Sigmoid colon (tissue), 4 donors: ENCODE data around the gene EXOC5.

ENCODE experiments used
- EP300 ChIP-seq, 4 donors: sonication (generic); formaldehyde crosslinking; IDR thresholded peaks; one replicate each; pipeline ENCODE4 v1.6.1; 2017; ENCODE audit warnings: antibody characterized with exemption in 4 of 4
- POLR2A ChIP-seq, 2 donors: fragments of 450-650 bp; IDR thresholded peaks; one replicate each; pipeline ENCODE4 v1.6.1; 2016; ENCODE audit warnings: antibody characterized with exemption in 2 of 2, mild to moderate bottlenecking in 2 of 2, moderate library complexity in 2 of 2
- POLR2AphosphoS5 ChIP-seq, 4 donors: sonication (generic); formaldehyde crosslinking; IDR thresholded peaks; one replicate each; pipeline ENCODE4 v1.6.1; 2017; ENCODE audit warnings: antibody characterized with exemption in 4 of 4
- TF ChIP-seq, protein P1 (sequence below), 4 experiments: fragments of 450-650 bp in 3 of 4; fragments of 200-600 bp in 1 of 4; IDR thresholded peaks; one replicate each; pipeline ENCODE4 v1.5.1; 2016 to 2019; ENCODE audit warnings: antibody characterized with exemption in 4 of 4, mild to moderate bottlenecking in 3 of 4, moderate library complexity in 2 of 4

DNA sequence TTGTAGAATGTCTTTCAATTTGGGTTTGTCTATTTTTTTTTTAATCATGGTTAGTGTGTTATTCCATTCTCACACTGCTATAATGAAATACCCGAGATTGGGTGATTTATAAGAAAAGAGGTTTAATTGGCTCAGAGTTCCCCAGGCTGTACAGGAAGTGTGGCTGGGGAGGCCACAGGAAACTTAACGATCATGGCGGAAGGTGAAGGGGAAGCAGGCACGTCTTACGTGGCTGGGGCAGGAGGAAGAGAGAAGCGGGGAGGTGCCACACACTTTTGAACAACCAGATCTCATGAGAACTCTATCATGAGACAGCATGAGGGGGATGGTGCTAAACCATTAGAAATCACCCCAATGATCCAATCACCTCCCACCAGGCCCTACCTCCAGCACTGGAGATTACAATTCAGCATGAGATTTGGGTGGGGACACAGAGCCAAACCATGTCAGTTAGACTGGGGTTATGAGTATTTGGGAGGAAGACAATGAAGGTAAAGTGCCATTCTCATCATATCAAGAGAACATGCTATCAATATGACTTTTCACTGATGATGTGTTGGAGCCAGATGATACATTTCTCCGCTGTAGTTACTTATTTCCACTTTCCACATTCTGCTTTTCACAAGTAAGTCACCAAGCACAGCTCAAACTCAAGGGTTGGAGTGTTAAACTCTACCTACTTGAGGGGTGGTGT is 45.8 kb upstream of the EXOC5 start:
- TF ChIP-seq, protein P1, sequence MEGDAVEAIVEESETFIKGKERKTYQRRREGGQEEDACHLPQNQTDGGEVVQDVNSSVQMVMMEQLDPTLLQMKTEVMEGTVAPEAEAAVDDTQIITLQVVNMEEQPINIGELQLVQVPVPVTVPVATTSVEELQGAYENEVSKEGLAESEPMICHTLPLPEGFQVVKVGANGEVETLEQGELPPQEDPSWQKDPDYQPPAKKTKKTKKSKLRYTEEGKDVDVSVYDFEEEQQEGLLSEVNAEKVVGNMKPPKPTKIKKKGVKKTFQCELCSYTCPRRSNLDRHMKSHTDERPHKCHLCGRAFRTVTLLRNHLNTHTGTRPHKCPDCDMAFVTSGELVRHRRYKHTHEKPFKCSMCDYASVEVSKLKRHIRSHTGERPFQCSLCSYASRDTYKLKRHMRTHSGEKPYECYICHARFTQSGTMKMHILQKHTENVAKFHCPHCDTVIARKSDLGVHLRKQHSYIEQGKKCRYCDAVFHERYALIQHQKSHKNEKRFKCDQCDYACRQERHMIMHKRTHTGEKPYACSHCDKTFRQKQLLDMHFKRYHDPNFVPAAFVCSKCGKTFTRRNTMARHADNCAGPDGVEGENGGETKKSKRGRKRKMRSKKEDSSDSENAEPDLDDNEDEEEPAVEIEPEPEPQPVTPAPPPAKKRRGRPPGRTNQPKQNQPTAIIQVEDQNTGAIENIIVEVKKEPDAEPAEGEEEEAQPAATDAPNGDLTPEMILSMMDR (IDR thresholded peaks at IDR 0.05): no peak
- TF ChIP-seq POLR2A (IDR thresholded peaks at IDR 0.05) (no peak), POLR2AphosphoS5 (IDR thresholded peaks at IDR 0.05) (no peak), EP300 (IDR thresholded peaks at IDR 0.05) (no peak)
